Activated naive CD8-positive, alpha-beta T cell treated with anti-CD3 and anti-CD28 coated beads for 36 hours (primary cell): ENCODE measurements around the gene OGA. TPM values are rescaled to one million over a fixed set of nuclear protein-coding genes. Genes with fewer than 3 reads are reported as not detected.

Experiments
- DNase-seq: peaks from one replicate; pipeline ENCODE4 v3.0.0; 2021
- H3K27ac Mint-ChIP-seq: one replicate; pipeline ENCODE4 v1.8.0; 2022; ENCODE audit warnings: mild to moderate bottlenecking, moderate library complexity, mixed read lengths
- H3K27me3 Mint-ChIP-seq: one replicate; pipeline ENCODE4 v1.8.0; 2022; ENCODE audit warnings: mild to moderate bottlenecking, mixed read lengths
- H3K36me3 Mint-ChIP-seq: one replicate; pipeline ENCODE4 v1.8.0; 2021; ENCODE audit warnings: mild to moderate bottlenecking, mixed read lengths
- H3K4me1 Mint-ChIP-seq: one replicate; pipeline ENCODE4 v1.8.0; 2021; ENCODE audit warnings: mixed read lengths
- H3K4me3 Mint-ChIP-seq: one replicate; pipeline ENCODE4 v1.8.0; 2022; ENCODE audit warnings: mild to moderate bottlenecking, moderate library complexity, mixed read lengths
- H3K9me3 Mint-ChIP-seq: one replicate; pipeline ENCODE4 v1.8.0; 2022; ENCODE audit warnings: mixed read lengths
- total RNA-seq, 2 experiments: library from RNA; stranded (reverse); gene quantifications; one replicate each; pipeline ENCODE4 v1.2.3, GENCODE V29; 2021

Gene OGA
- total RNA-seq, 2 experiments from 2014 or later: 92.2 to 100 TPM

GRCh38 chr10:101840741-101841453, 22.7 kb upstream of the OGA start:
- H3K4me1 Mint-ChIP-seq: peaks cover 40% of the 10 kb centered on the region
- peak overlapping the region; percentile 46 for H3K27ac Mint-ChIP-seq

GRCh38 chr10:101840102-101840684, 21.9 kb upstream of the OGA start:
- H3K27ac Mint-ChIP-seq: peak overlapping the region; percentile 46
- no peaks in the 10 kb centered on the region for H3K9me3 Mint-ChIP-seq
- peaks cover 28% of the 10 kb centered on the region for H3K27me3 Mint-ChIP-seq
- peak; percentile 31 for DNase-seq
- peaks cover 45% of the 10 kb centered on the region for H3K4me1 Mint-ChIP-seq
- H3K36me3 Mint-ChIP-seq: no peaks in the 10 kb centered on the region
- peak overlapping the region; percentile 80 for H3K4me3 Mint-ChIP-seq

More at GRCh38 chr10:101840741-101841453, 22.7 kb upstream of the OGA start:
- DNase-seq: peak; percentile 84
- Mint-ChIP-seq H3K4me3 (peak overlapping the region; percentile 80), H3K36me3 (peaks cover 1% of the 10 kb centered on the region), H3K9me3 (no peaks in the 10 kb centered on the region), H3K27me3 (peaks cover 28% of the 10 kb centered on the region)

GRCh38 chr10:101839416-101840063, 21.3 kb upstream of the OGA start:
- Mint-ChIP-seq H3K4me1 (peaks cover 50% of the 10 kb centered on the region), H3K36me3 (no peaks in the 10 kb centered on the region), H3K27ac (no peak overlapping the region), H3K4me3 (peak overlapping the region; percentile 80), H3K27me3 (peaks cover 24% of the 10 kb centered on the region), H3K9me3 (no peaks in the 10 kb centered on the region)
- peak; percentile 74 for DNase-seq

GRCh38 chr10:101839002-101839401, 20.8 kb upstream of the OGA start:
- peaks cover 51% of the 10 kb centered on the region for H3K4me1 Mint-ChIP-seq
- peaks cover 19% of the 10 kb centered on the region for H3K27me3 Mint-ChIP-seq
- DNase-seq: no peak
- no peaks in the 10 kb centered on the region for H3K9me3 Mint-ChIP-seq
- H3K4me3 Mint-ChIP-seq: peak overlapping the region; percentile 80
- no peaks in the 10 kb centered on the region for H3K36me3 Mint-ChIP-seq
- no peak overlapping the region for H3K27ac Mint-ChIP-seq

- peaks cover 19% of the 10 kb centered on the region for H3K27me3 Mint-ChIP-seq
- no peaks in the 10 kb centered on the region for H3K36me3 Mint-ChIP-seq
- H3K27ac Mint-ChIP-seq: no peak overlapping the region
- peaks cover 54% of the 10 kb centered on the region for H3K4me1 Mint-ChIP-seq
- no peaks in the 10 kb centered on the region for H3K9me3 Mint-ChIP-seq
- DNase-seq: no peak
- H3K4me3 Mint-ChIP-seq: no peak overlapping the region
Observed at GRCh38 chr10:101838416-101838970, 20.2 kb upstream of the OGA start.

- DNase-seq: no peak
- Mint-ChIP-seq H3K9me3 (no peaks in the 10 kb centered on the region), H3K27ac (no peak overlapping the region), H3K27me3 (peaks cover 14% of the 10 kb centered on the region), H3K36me3 (no peaks in the 10 kb centered on the region), H3K4me1 (peaks cover 52% of the 10 kb centered on the region), H3K4me3 (no peak overlapping the region)
Observed at GRCh38 chr10:101837748-101838147, 19.5 kb upstream of the OGA start.

GRCh38 chr10:101835362-101835761, 17.1 kb upstream of the OGA start:
- Mint-ChIP-seq H3K36me3 (no peaks in the 10 kb centered on the region), H3K4me1 (peaks cover 44% of the 10 kb centered on the region), H3K4me3 (no peak overlapping the region), H3K27me3 (no peaks in the 10 kb centered on the region), H3K27ac (no peak overlapping the region), H3K9me3 (no peaks in the 10 kb centered on the region)
- DNase-seq: no peak

GRCh38 chr10:101834341-101834740, 16.1 kb upstream of the OGA start:
- no peak for DNase-seq
- Mint-ChIP-seq H3K27me3 (no peaks in the 10 kb centered on the region), H3K9me3 (no peaks in the 10 kb centered on the region), H3K4me3 (no peak overlapping the region), H3K4me1 (peaks cover 45% of the 10 kb centered on the region), H3K36me3 (no peaks in the 10 kb centered on the region), H3K27ac (peak overlapping the region; percentile 5)

- H3K9me3 Mint-ChIP-seq: no peaks in the 10 kb centered on the region
- peak overlapping the region; percentile 5 for H3K27ac Mint-ChIP-seq
- peaks cover 44% of the 10 kb centered on the region for H3K4me1 Mint-ChIP-seq
- H3K4me3 Mint-ChIP-seq: no peak overlapping the region
- no peaks in the 10 kb centered on the region for H3K36me3 Mint-ChIP-seq
- DNase-seq: no peak
- H3K27me3 Mint-ChIP-seq: no peaks in the 10 kb centered on the region
Observed at GRCh38 chr10:101833466-101833865, 15.2 kb upstream of the OGA start.

GRCh38 chr10:101832325-101832771, 14.1 kb upstream of the OGA start:
- peaks cover 44% of the 10 kb centered on the region for H3K4me1 Mint-ChIP-seq
- no peaks in the 10 kb centered on the region for H3K36me3 Mint-ChIP-seq
- no peak overlapping the region for H3K27ac Mint-ChIP-seq
- no peak for DNase-seq
- no peak overlapping the region for H3K4me3 Mint-ChIP-seq
- H3K27me3 Mint-ChIP-seq: no peaks in the 10 kb centered on the region
- H3K9me3 Mint-ChIP-seq: no peaks in the 10 kb centered on the region

GRCh38 chr10:101831169-101831811, 13.0 kb upstream of the OGA start:
- H3K4me3 Mint-ChIP-seq: peak overlapping the region; percentile 69
- H3K27me3 Mint-ChIP-seq: no peaks in the 10 kb centered on the region
- H3K36me3 Mint-ChIP-seq: no peaks in the 10 kb centered on the region
- peak overlapping the region; percentile 89 for H3K27ac Mint-ChIP-seq
- DNase-seq: no peak
- H3K4me1 Mint-ChIP-seq: peaks cover 44% of the 10 kb centered on the region
- no peaks in the 10 kb centered on the region for H3K9me3 Mint-ChIP-seq

- Mint-ChIP-seq H3K4me1 (peaks cover 39% of the 10 kb centered on the region), H3K9me3 (no peaks in the 10 kb centered on the region), H3K36me3 (no peaks in the 10 kb centered on the region), H3K27me3 (no peaks in the 10 kb centered on the region), H3K4me3 (peak overlapping the region; percentile 69), H3K27ac (peak overlapping the region; percentile 89)
- DNase-seq: peak; percentile 90
Observed at GRCh38 chr10:101830322-101831168, 12.3 kb upstream of the OGA start.

- no peaks in the 10 kb centered on the region for H3K9me3 Mint-ChIP-seq
- peaks cover 34% of the 10 kb centered on the region for H3K4me1 Mint-ChIP-seq
- peak overlapping the region; percentile 89 for H3K27ac Mint-ChIP-seq
- peak; percentile 72 for DNase-seq
- no peaks in the 10 kb centered on the region for H3K36me3 Mint-ChIP-seq
- H3K4me3 Mint-ChIP-seq: peak overlapping the region; percentile 69
- no peaks in the 10 kb centered on the region for H3K27me3 Mint-ChIP-seq
Observed at GRCh38 chr10:101829561-101830315, 11.5 kb upstream of the OGA start.
